ENCODE measurements around the gene DGKH.
"Not testable (repeated sequence)": the region's sequence is repeated elsewhere in the genome, so short reads cannot be mapped to it uniquely, and the experiment has no call there.

The DGKH gene

GRCh38 chr13:42076309-42076713 lies 27.9 kb downstream of the DGKH start:
- DNase-seq: no peak

- no peak for DNase-seq
Observed at GRCh38 chr13:42078128-42078808, 29.8 kb downstream of the DGKH start.

- DNase-seq: no peak
Observed at GRCh38 chr13:42083138-42083770, 34.8 kb downstream of the DGKH start.

DNA sequence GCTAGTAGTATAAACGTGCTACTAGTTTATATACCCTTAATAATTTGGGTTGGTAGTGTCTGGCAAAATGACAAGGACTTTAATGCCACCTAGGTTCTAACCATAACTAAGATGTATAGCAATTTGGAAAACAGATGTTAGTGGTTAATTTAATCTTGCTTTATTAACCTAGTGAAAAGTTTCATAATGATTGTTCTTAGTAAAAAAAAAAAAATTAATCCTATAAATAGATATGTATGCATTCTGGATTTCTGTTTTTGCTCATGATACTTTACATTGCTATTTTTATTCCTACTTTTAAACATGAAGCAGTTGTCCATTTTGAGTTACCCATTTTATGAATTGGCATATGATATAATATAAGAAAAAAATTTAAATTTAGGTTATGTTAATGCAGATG lies 36.3 kb downstream of the DGKH start:
- no peak for DNase-seq

DNA sequence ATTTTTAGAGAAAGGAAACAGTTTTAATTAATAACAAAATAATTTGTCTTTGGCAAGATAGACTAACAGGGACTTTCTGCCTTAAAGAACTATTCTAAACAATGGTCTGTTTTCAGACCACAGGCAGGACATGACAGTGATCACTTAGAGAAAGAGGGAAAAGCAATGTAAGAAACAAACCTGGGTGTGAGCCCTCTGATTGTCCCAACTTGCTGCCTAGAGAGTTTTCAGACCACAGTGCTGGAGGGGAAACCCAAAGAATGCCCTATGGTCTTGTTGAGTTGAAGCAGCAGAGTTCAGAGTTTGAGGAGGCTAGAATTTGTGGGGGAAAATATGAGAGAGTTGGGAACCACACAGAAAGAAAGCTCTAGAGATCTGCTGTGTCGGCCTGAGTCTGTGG lies 38.1 kb downstream of the DGKH start:
- no peak for DNase-seq

- DNase-seq: no peak
Observed at GRCh38 chr13:42094516-42095040, 46.1 kb downstream of the DGKH start.

- DNase-seq: not testable (repeated sequence)
Observed at GRCh38 chr13:42096222-42096621, 47.8 kb downstream of the DGKH start.

GRCh38 chr13:42099962-42100675 lies 51.7 kb downstream of the DGKH start:
- no peak for DNase-seq

DNA sequence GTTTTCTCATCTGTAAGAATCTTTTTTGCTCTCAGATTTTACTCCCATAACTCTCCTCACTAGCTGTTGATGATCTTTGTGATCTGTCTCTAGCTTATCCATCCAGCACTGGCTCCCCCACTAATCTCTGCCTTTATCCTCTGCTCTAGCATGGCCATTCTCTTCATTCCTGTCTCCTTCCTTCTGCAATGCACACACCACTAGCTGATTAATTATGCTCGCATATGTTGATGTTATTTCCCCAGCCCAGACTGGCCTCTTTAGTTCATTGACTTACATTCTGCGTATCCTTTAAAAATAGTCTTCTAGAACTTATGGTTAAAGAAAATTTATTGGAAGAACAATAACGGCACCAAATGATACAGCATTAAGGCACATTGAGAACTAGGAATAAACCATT lies 52.5 kb downstream of the DGKH start:
- DNase-seq: no peak

DNA sequence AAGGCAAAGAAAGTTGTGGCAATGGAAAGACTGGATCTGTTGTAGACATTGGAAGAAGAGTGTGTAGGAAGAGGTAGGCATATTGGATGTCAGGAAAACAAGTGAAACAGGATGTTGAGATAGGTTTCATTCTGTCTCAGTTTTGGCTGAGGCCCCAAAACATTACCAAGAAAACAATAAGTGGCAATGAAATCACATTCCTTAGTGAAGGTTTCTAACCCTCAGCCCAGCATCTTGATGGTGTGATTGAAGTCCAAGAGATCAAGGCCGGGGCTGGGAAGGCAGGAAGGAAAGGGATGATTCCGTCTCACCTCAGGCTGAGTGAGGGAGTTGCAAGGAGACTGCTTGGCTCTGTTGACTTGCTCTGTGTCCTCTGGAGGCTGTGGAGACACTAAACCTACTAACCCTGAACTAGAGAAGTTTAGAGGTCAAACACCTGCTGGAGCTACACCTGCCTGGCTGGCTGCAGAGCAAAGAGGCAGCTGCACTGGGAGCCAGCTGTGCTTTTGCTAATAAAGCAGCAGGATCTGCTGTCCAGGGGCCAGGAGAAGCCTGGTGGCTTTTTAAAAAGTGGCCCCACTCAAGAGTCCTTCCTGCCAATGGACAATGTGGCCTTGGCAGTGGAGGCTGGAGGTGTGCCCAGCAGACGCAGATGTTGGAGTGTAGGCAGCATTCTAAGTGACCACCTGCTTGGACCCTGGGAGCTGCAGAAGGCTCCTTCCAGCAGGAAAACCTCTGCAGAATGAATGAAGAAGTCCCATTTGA lies 53.6 kb downstream of the DGKH start:
- no peak for DNase-seq

- no peak for DNase-seq
Observed at GRCh38 chr13:42102961-42103865, 54.8 kb downstream of the DGKH start.

- no peak for DNase-seq
Observed at GRCh38 chr13:42106998-42107397, 58.5 kb downstream of the DGKH start.

GRCh38 chr13:42107421-42107820 lies 59.0 kb downstream of the DGKH start:
- DNase-seq: no peak

DNA sequence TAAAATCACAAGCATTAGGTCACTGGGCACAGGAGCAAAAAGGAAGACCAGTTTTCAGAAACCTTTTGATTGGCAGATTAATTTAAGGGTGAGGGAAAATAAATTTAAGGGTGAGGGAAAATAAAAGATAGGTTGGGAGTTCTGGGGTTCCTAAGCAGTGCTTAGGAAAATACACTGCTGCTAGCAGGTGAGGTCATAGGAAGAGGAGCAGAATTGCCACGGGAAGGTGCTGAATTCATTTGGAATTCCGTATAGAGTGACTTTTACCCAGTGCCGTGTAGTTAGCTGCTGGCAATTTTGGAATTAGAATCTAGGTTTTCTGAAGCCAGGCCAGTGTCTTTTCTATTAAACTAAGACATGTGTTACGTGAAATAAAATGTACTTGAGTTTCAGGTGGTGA lies 59.8 kb downstream of the DGKH start:
- DNase-seq: no peak

- no peak for DNase-seq
Observed at GRCh38 chr13:42109957-42110356, 61.5 kb downstream of the DGKH start.

- peak; percentile 17 for DNase-seq
Observed at GRCh38 chr13:42110410-42111155, 62.1 kb downstream of the DGKH start.

DNA sequence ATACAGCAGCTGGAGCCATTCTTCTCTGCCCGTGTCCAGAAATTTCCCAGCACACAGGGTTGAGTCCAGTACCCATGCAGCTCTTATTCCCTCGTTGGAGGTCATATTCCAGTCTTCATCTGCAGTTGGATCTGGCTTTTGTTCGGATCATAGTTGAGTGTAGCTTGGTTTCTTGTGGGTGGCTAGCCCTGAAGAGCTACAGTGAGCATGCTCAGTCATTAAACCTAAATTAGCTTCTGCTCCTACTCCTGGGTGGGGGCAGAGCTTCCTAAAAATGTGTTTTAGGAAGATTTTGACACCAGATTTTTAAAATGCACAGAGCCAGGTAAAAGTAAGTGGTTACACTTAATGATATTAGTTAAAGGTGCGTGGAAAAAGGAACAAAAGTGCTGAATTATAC lies 64.4 kb downstream of the DGKH start:
- no peak for DNase-seq

- DNase-seq: no peak
Observed at GRCh38 chr13:42113478-42113877, 65.0 kb downstream of the DGKH start.

DNA sequence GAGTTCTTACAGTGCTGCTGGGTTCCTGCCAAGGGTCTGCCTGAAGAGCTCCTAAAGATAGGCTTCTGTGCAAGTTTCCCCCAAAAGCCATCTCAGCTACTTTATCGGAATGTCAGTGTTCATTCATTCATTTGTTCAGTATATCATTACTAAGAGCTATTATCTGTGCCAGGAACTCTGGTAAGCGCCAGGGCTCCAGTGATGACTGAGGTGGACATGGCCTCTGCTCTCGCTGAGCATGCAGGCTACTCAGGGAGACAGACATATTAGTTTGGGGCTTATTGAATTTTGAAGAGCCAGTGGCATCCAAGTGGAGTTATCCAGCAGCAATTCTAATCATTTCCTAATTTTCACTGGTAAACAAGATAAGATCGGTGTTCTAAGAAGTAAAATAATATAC lies 65.8 kb downstream of the DGKH start:
- DNase-seq: no peak

- DNase-seq: no peak
Observed at GRCh38 chr13:42114912-42115311, 66.5 kb downstream of the DGKH start.

- DNase-seq: no peak
Observed at GRCh38 chr13:42116225-42116624, 67.8 kb downstream of the DGKH start.
